ENCODE results near the gene CLCN6.

DNA sequence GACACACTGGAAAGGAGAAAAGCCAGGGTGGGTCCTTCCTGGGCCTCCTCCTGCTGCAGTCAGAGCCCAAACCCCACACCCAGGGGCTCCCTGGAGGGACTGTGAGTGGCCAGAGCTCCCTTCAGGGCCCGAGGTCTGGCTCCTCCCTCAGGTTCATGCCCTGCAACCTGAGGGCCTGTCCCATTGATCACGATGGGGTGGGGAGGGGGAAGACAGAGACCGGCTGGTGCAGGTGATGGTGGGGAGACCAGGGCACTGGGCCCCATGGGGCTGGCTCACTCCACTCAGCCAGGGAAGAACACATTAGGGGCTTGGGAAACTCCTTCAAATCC lies 82.9 kb downstream of the CLCN6 start:
- no peak for TF ChIP-seq GATA3 (IDR thresholded peaks at IDR 0.05; ENCODE audit: low read depth, low read length)
- TF ChIP-seq GATA2 (IDR thresholded peaks at IDR 0.05; ENCODE audit: low read depth, low read length) = no peak

Data from SH-SY5Y (cell line).